Iris pigment epithelial cell (primary cell): ENCODE data around the gene GMDS.

Source experiments
- DNase-seq: peaks from one replicate; pipeline ENCODE4 v3.0.0-alpha.2; 2011; ENCODE audit warnings: low read depth

GMDS gene

GRCh38 chr6:1940381-1940780 lies 305.0 kb downstream of the GMDS start:
- peak; percentile 28 for DNase-seq

GRCh38 chr6:1933292-1933691 lies 312.1 kb downstream of the GMDS start:
- DNase-seq: no peak

- no peak for DNase-seq
Measured at GRCh38 chr6:1931817-1932216, 313.6 kb downstream of the GMDS start.

GRCh38 chr6:1930356-1930755 lies 315.0 kb downstream of the GMDS start:
- peak; percentile 18 for DNase-seq

- DNase-seq: no peak
Measured at GRCh38 chr6:1929931-1930330, 315.5 kb downstream of the GMDS start.

GRCh38 chr6:1925743-1926430 lies 319.5 kb downstream of the GMDS start:
- no peak for DNase-seq

- no peak for DNase-seq
Measured at GRCh38 chr6:1923449-1923848, 322.0 kb downstream of the GMDS start.

- DNase-seq: peak; percentile 75
Measured at GRCh38 chr6:1917626-1918371, 327.6 kb downstream of the GMDS start.

- DNase-seq: peak; percentile 61
Measured at GRCh38 chr6:1916334-1917070, 328.9 kb downstream of the GMDS start.

GRCh38 chr6:1915226-1915625 lies 330.2 kb downstream of the GMDS start:
- no peak for DNase-seq

- DNase-seq: no peak
Measured at GRCh38 chr6:1913577-1913976, 331.8 kb downstream of the GMDS start.

GRCh38 chr6:1912731-1913130 lies 332.7 kb downstream of the GMDS start:
- DNase-seq: no peak

GRCh38 chr6:1911474-1911873 lies 333.9 kb downstream of the GMDS start:
- peak; percentile 65 for DNase-seq

- no peak for DNase-seq
Measured at GRCh38 chr6:1910621-1911407, 334.6 kb downstream of the GMDS start.

GRCh38 chr6:1908784-1909183 lies 336.6 kb downstream of the GMDS start:
- no peak for DNase-seq

GRCh38 chr6:1906609-1907008 lies 338.8 kb downstream of the GMDS start:
- no peak for DNase-seq

- no peak for DNase-seq
Measured at GRCh38 chr6:1906014-1906413, 339.4 kb downstream of the GMDS start.

- DNase-seq: no peak
Measured at GRCh38 chr6:1904898-1905297, 340.5 kb downstream of the GMDS start.

GRCh38 chr6:1904466-1904799 lies 341.0 kb downstream of the GMDS start:
- DNase-seq: peak; percentile 33

- DNase-seq: no peak
Measured at GRCh38 chr6:1903780-1904465, 341.5 kb downstream of the GMDS start.

- DNase-seq: peak; percentile 36
Measured at GRCh38 chr6:1901556-1901955, 343.8 kb downstream of the GMDS start.

- DNase-seq: no peak
Measured at GRCh38 chr6:1896897-1897296, 348.5 kb downstream of the GMDS start.
